IMR-90 (cell line): ENCODE measurements around the gene TPPP3. TPM values are rescaled to one million over a fixed set of nuclear protein-coding genes. Genes with fewer than 3 reads are reported as not detected.

ENCODE experiments used
- ATAC-seq: fragments of 200-7000 bp; cut with Tn5 transposase; 2 replicates; pipeline ENCODE4 v1.9.1; 2020; ENCODE audit warnings: low read depth, mild to moderate bottlenecking, moderate library complexity
- BruUV-seq: library from RNA; stranded (reverse); fragments of 400-500 nt; replicated peaks from 2 replicates; lab custom pipeline; 2021; lab: Mats Ljungman, UMichigan
- CTCF ChIA-PET: fragments of 300-600 bp; formaldehyde crosslinking; extraction: SDS; loops from one replicate; lab custom pipeline; 2021; ENCODE audit warnings: antibody characterized with exemption; lab: Yijun Ruan, JAX
- POLR2A ChIA-PET: fragments of 300-600 bp; sonication (Branson Sonifier 250); formaldehyde crosslinking; loops from one replicate; lab custom pipeline; 2022; ENCODE audit warnings: antibody characterized with exemption; ENCODE audit not compliant: unreplicated experiment; lab: Charles Lee
- DNase-seq: peaks from one replicate; pipeline ENCODE4 v3.0.0; 2013
- H2AFZ ChIP-seq: replicated peaks from 2 replicates; pipeline ENCODE3; 2013; ENCODE audit warnings: low read length, mild to moderate bottlenecking; ENCODE audit not compliant: poor library complexity
- H2AK5ac ChIP-seq: 2 replicates; pipeline ENCODE4 v1.6.1; 2013; ENCODE audit warnings: low read depth, low read length, inconsistent platforms
- H2AK9ac ChIP-seq: replicated peaks from 2 replicates; pipeline ENCODE3; 2013; ENCODE audit warnings: mild to moderate bottlenecking, low read depth, low read length, moderate library complexity; ENCODE audit not compliant: poor library complexity
- H2BK120ac ChIP-seq: 2 replicates; pipeline ENCODE4 v1.6.1; 2013; ENCODE audit warnings: low read depth, low read length, inconsistent platforms
- H2BK15ac ChIP-seq: 3 replicates; pipeline ENCODE4 v1.6.1; 2013; ENCODE audit warnings: low read depth, low read length, inconsistent platforms
- H2BK20ac ChIP-seq: 2 replicates; pipeline ENCODE4 v1.6.1; 2013; ENCODE audit warnings: low read depth, mild to moderate bottlenecking, inconsistent platforms, low read length, moderate library complexity
- H2BK5ac ChIP-seq: 2 replicates; pipeline ENCODE4 v1.6.1; 2013; ENCODE audit warnings: mild to moderate bottlenecking, low read depth, low read length, inconsistent platforms; ENCODE audit not compliant: poor library complexity, severe bottlenecking
- H3K14ac ChIP-seq: replicated peaks from 2 replicates; pipeline ENCODE4 v1.6.1; 2013; ENCODE audit warnings: low read depth, low read length, inconsistent platforms
- H3K18ac ChIP-seq: 2 replicates; pipeline ENCODE4 v1.6.1; 2013; ENCODE audit warnings: low read depth, low read length, control low read depth
- H3K23ac ChIP-seq: 2 replicates; pipeline ENCODE4 v1.6.1; 2013; ENCODE audit warnings: low read depth, low read length, inconsistent platforms
- H3K27ac ChIP-seq: 2 replicates; pipeline ENCODE4 v1.5.1; 2013; ENCODE audit warnings: mild to moderate bottlenecking, control low read depth, low read length; ENCODE audit not compliant: insufficient read depth
- H3K27me3 ChIP-seq: 2 replicates; pipeline ENCODE4 v1.6.1; 2013; ENCODE audit warnings: low read length; ENCODE audit not compliant: control insufficient read depth, insufficient read depth
- H3K36me3 ChIP-seq: 2 replicates; pipeline ENCODE4 v1.6.1; 2013; ENCODE audit warnings: low read length, mixed read lengths; ENCODE audit not compliant: control insufficient read depth, insufficient read depth
- H3K4ac ChIP-seq: 2 replicates; pipeline ENCODE4 v1.6.1; 2013; ENCODE audit warnings: low read depth, low read length, inconsistent platforms
- H3K4me1 ChIP-seq: 2 replicates; pipeline ENCODE4 v1.6.1; 2013; ENCODE audit warnings: low read length, mixed read lengths; ENCODE audit not compliant: control insufficient read depth, insufficient read depth
- H3K4me2 ChIP-seq: 2 replicates; pipeline ENCODE4 v1.6.1; 2013; ENCODE audit warnings: low read depth, mild to moderate bottlenecking, control low read depth, low read length, moderate library complexity
- H3K4me3 ChIP-seq: 2 replicates; pipeline ENCODE4 v1.5.1; 2013; ENCODE audit warnings: low read depth, mild to moderate bottlenecking, control low read depth, low read length, moderate library complexity; ENCODE audit not compliant: insufficient read depth
- H3K56ac ChIP-seq: 2 replicates; pipeline ENCODE4 v1.6.1; 2013; ENCODE audit warnings: low read length, inconsistent platforms; ENCODE audit not compliant: insufficient read depth; ENCODE audit errors: extremely low read depth
- H3K79me1 ChIP-seq, 2 experiments: 2 replicates each; pipeline ENCODE4 v1.6.1; 2013; ENCODE audit warnings: low read length in 2 of 2, inconsistent platforms in 1 of 2, low read depth in 1 of 2
- H3K9ac ChIP-seq: 2 replicates; pipeline ENCODE4 v1.6.1; 2013; ENCODE audit warnings: low read depth, low read length, control low read depth
- H3K9me1 ChIP-seq: 2 replicates; pipeline ENCODE4 v1.6.1; 2013; ENCODE audit warnings: low read length, inconsistent platforms; ENCODE audit not compliant: insufficient read depth
- H3K9me3 ChIP-seq: 2 replicates; pipeline ENCODE4 v1.6.1; 2013; ENCODE audit warnings: low read length; ENCODE audit not compliant: control insufficient read depth, insufficient read depth
- H4K20me1 ChIP-seq: 2 replicates; pipeline ENCODE4 v1.6.1; 2013; ENCODE audit warnings: low read length, inconsistent platforms; ENCODE audit not compliant: insufficient read depth
- H4K5ac ChIP-seq: 2 replicates; pipeline ENCODE4 v1.6.1; 2013; ENCODE audit warnings: mild to moderate bottlenecking, low read depth, low read length, control low read depth
- H4K8ac ChIP-seq, 2 experiments: 2 replicates each; pipeline ENCODE4 v1.6.1; 2013; ENCODE audit warnings: low read depth in 2 of 2, low read length in 2 of 2, control low read depth in 1 of 2, inconsistent platforms in 1 of 2
- H4K91ac ChIP-seq: 2 replicates; pipeline ENCODE4 v1.6.1; 2013; ENCODE audit warnings: low read depth, low read length, inconsistent platforms; ENCODE audit not compliant: insufficient read depth
- CHD1 ChIP-seq: IDR thresholded peaks from 2 replicates; pipeline ENCODE4 v1.6.1; 2012; ENCODE audit warnings: low read depth, low read length, improper control_type of control experiment
- FOS ChIP-seq: fragments of 150-350 bp; IDR thresholded peaks from 2 replicates; pipeline ENCODE4 v1.6.1; 2016; ENCODE audit warnings: low read depth, low read length
- MAZ ChIP-seq: IDR thresholded peaks from 2 replicates; pipeline ENCODE4 v1.6.1; 2012; ENCODE audit warnings: low read depth, mild to moderate bottlenecking, low read length, improper control_type of control experiment, moderate library complexity, borderline replicate concordance
- WGBS, 2 experiments: methylation state at CpG; one replicate each; pipeline versions ENCODE4 v1.1.5 to v1.1.7; 2013; ENCODE audit warnings: missing lambda C conversion rate in 2 of 2; ENCODE audit not compliant: insufficient read length in 1 of 2; ENCODE audit errors: extremely low coverage in 2 of 2; 5-methylcytosine and 5-hydroxymethylcytosine counted together
- dilution Hi-C: fragments of 300-500 bp; cut with HindIII; formaldehyde crosslinking; loops from one replicate; pipeline ENCODE4 v1.14.3; 2018; ENCODE audit warnings: low sequenced_read_pairs; ENCODE audit not compliant: unreplicated experiment
- in situ Hi-C: fragments of 300-500 bp; cut with MboI; formaldehyde crosslinking; loops from 3 replicates; pipeline ENCODE4 v1.14.3; 2019; ENCODE audit warnings: low sequenced_read_pairs, inconsistent platforms, mixed read lengths
- intact Hi-C: fragments of 100-400 bp; cut with micrococcal nuclease; formaldehyde crosslinking; loops from 2 replicates; pipeline ENCODE4 v1.10.0; 2022
- polyA plus RNA-seq, 3 experiments: library from polyadenylated mRNA; depleted of rRNA; stranded (reverse); fragments of >200 nt; gene quantifications; 2 replicates each; pipeline ENCODE4 v1.2.3, GENCODE V29; 2012; ENCODE audit warnings: low replicate concordance in 1 of 3
- total RNA-seq: library from RNA; depleted of rRNA; stranded (reverse); fragments of >200 nt; gene quantifications from 2 replicates; pipeline ENCODE4 v1.2.3, GENCODE V29; 2012

The TPPP3 gene
- total and polyA plus RNA-seq, 2 of the 4 experiments (the other 2 are of a cell fraction) = 0.54 to 2.4 TPM

DNA sequence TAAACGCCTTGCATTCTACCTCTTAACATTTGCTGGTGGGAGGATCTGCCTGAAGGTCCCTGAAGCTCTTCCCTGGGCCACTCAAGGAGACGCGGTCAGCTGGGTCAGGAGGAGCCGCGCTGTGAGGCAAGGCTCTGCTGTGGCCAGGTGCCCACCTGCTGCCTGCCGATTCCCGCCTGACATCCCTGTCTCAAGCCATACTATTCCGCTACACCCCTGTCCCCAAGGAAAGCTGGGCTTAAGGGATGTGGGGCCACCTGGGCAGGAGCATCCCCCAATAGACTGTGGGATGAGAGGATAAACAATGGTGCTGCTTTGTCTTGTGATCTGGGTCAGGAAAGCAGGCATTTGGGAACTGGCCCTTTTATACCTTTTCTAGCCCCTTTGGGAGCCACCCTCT lies 5.1 kb downstream of the TPPP3 start:
- Histone ChIP-seq H3K27me3 (peaks cover 24% of the 10 kb centered on the region), H2AK5ac (no peak overlapping the region), H3K14ac (no peak overlapping the region), H4K8ac (no peak overlapping the region), H3K9me3 (no peaks in the 10 kb centered on the region), H2BK120ac (no peak overlapping the region), H3K9ac (no peak overlapping the region), H4K20me1 (no peaks in the 10 kb centered on the region), H3K9me1 (peaks cover 5% of the 10 kb centered on the region; the same call in 1 of the 2 replicates), H3K4me3 (no peak overlapping the region), H3K4me1 (peaks cover 5% of the 10 kb centered on the region; the same call in 1 of the 2 replicates), H3K23ac (no peak overlapping the region), H2BK5ac (no peak overlapping the region), H3K79me1 (no peaks in the 10 kb centered on the region), H2AK9ac (no peak overlapping the region), H3K4ac (no peak overlapping the region), H2AFZ (no peak overlapping the region), H3K18ac (no peak overlapping the region), H3K4me2 (no peak overlapping the region), H4K91ac (no peak overlapping the region), H2BK15ac (no peak overlapping the region), H3K56ac (no peak overlapping the region), H3K27ac (no peak overlapping the region), H3K36me3 (no peaks in the 10 kb centered on the region), H2BK20ac (no peak overlapping the region), H4K5ac (no peak overlapping the region)
- ATAC-seq (no peak), DNase-seq (no peak)
- intact Hi-C loops = no loop called here
- dilution Hi-C loops = no loop called here
- in situ Hi-C loops = no loop called here
- ChIA-PET CTCF (no interaction called here), POLR2A (interaction anchor here (0.6 kb wide), 1 partner anchor 185 kb away, joined by 6 read pairs; no protein-coding TSS in a partner anchor)
- WGBS, 2 experiments = 93% methylated on average over 4 of the region's 8 CpGs; no CpG with 5 or more reads in 1 of the 2 experiments
- no TSS peak for BruUV-seq
- no peak for TF ChIP-seq CHD1
- TF ChIP-seq FOS = no peak
- no peak for TF ChIP-seq MAZ
